ENCODE data around the gene TBPL1.

GRCh38 chr6:133906050-133906449, 47.0 kb upstream of the TBPL1 start:
- TF ChIP-seq EZH2 (IDR thresholded peaks at IDR 0.05; ENCODE audit: insufficient read depth, poor library complexity, severe bottlenecking), result no peak
- no peak for TF ChIP-seq EZH2phosphoT487 (IDR thresholded peaks at IDR 0.05; ENCODE audit: insufficient read depth, low read depth)
